ENCODE results near the gene DNAJC17.
A peak's percentile ranks its signal among the peaks of the same experiment; 100 is the strongest.

The DNAJC17 gene

GRCh38 chr15:40766906-40767837 is 40.1 kb downstream of the DNAJC17 start:
- no peak for DNase-seq (ENCODE audit: low spot score)

GRCh38 chr15:40766194-40766815 is 41.0 kb downstream of the DNAJC17 start:
- DNase-seq (ENCODE audit: low spot score): no peak

GRCh38 chr15:40764629-40765103 is 42.6 kb downstream of the DNAJC17 start:
- no peak for DNase-seq (ENCODE audit: low spot score)

- peak; percentile 62 for DNase-seq (ENCODE audit: low spot score)
Observed at GRCh38 chr15:40763801-40764628, 43.3 kb downstream of the DNAJC17 start, which contains the start of gene GCHFR. Gene GCHFR (plus strand): TSS chr15:40764068. CDS start chr15:40764181, 113 bp downstream.

GRCh38 chr15:40762919-40763800 is 44.1 kb downstream of the DNAJC17 start:
- peak; percentile 11 for DNase-seq (ENCODE audit: low spot score)

- DNase-seq (ENCODE audit: low spot score): no peak
Observed at GRCh38 chr15:40759961-40760360, 47.3 kb downstream of the DNAJC17 start.

GRCh38 chr15:40756938-40757337 is 50.3 kb downstream of the DNAJC17 start:
- no peak for DNase-seq (ENCODE audit: low spot score)

- DNase-seq (ENCODE audit: low spot score): no peak
Observed at GRCh38 chr15:40755812-40756208, 51.5 kb downstream of the DNAJC17 start.

GRCh38 chr15:40754883-40755811 is 52.1 kb downstream of the DNAJC17 start, which contains the start of gene RMDN3:
Gene RMDN3 (minus strand): TSS chr15:40755254. CDS start chr15:40754783, 471 bp downstream.
- peak; percentile 90 for DNase-seq (ENCODE audit: low spot score)

- no peak for DNase-seq (ENCODE audit: low spot score)
Observed at GRCh38 chr15:40754574-40754882, 52.7 kb downstream of the DNAJC17 start.

GRCh38 chr15:40751745-40752144 is 55.5 kb downstream of the DNAJC17 start:
- DNase-seq (ENCODE audit: low spot score): no peak

GRCh38 chr15:40750885-40751284 is 56.4 kb downstream of the DNAJC17 start:
- no peak for DNase-seq (ENCODE audit: low spot score)

GRCh38 chr15:40749151-40749630 is 58.1 kb downstream of the DNAJC17 start:
- DNase-seq (ENCODE audit: low spot score): no peak

GRCh38 chr15:40747685-40748631 is 59.3 kb downstream of the DNAJC17 start:
- DNase-seq (ENCODE audit: low spot score): no peak

- DNase-seq (ENCODE audit: low spot score): no peak
Observed at GRCh38 chr15:40746916-40747418, 60.3 kb downstream of the DNAJC17 start.

- DNase-seq (ENCODE audit: low spot score): no peak
Observed at GRCh38 chr15:40744815-40745152, 62.5 kb downstream of the DNAJC17 start.

GRCh38 chr15:40743921-40744814 is 63.1 kb downstream of the DNAJC17 start:
- peak; percentile 68 for DNase-seq (ENCODE audit: low spot score)

- no peak for DNase-seq (ENCODE audit: low spot score)
Observed at GRCh38 chr15:40743485-40743901, 63.8 kb downstream of the DNAJC17 start.

Measured in CD4-positive, alpha-beta T cell treated with Interleukin-6 at 100 ng/mL for 8 hours (primary cell).